DMS153 treated with DMSO at 0.1 percent for 48 hours (cell line): ENCODE measurements around the gene TGM2.
"Not testable (repeated sequence)": the region's sequence is repeated elsewhere in the genome, so short reads cannot be mapped to it uniquely, and the experiment has no call there.

Experiments used
- DNase-seq: peaks from one replicate; lab custom pipeline; 2025; ENCODE audit not compliant: unreplicated experiment; lab: John Stamatoyannopoulos, UW

The TGM2 gene

GRCh38 chr20:38117205-38117604 is 47.9 kb downstream of the TGM2 start:
- DNase-seq, result no peak

DNA sequence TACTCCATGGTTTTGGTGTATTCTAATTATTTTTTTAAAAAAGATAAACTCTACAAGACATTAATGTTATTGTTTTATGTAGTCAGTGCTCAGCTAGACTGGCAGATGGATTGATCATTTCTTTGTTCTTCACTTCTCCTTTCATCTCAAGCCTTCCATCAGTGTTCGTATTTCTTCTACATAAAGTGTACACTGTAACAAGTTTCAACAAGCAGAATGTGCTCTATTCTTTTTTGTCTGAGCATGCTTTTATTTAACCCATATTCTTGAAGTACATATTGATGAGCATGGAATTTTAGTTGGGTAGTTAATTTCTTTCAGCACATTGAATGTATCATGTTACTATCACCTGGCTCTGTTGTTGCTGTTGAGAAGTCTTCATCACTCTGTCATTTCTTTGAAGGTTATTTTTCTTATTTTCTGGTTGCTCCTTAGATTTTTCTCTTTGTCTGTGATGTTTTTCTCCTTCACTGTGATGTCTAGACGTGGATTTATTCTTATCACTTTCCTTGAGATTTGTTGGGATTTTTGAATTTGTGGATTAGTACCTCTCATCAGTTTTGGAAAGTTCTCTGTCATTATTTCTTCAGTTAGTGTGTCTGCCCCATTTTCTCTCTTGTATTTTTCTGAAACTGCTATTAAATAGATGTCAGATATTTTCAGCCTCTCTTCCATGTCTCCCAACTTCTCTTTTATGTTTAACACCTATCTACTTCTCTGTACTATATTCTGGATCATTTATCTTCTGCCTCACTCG is 48.5 kb downstream of the TGM2 start:
- DNase-seq, result no peak

DNA sequence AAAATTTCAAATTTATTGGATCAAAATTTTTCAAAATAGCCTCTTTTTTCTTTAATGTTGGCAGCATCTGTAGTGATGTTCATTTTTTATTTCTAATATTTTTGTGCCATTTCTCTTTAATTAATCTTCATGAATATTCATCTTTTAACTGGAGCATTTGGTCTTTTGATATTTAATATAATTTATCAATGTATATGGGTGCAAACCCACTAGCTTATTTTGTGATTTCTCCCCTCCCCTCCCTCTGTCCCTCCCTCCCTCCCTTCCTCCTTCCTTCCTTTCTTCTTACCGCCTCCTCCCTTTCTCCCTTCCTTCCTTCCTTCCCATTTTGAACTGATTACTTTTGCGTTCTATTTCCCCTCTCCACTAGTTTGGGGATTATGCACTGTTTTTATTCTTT is 49.2 kb downstream of the TGM2 start:
- DNase-seq, result no peak

DNA sequence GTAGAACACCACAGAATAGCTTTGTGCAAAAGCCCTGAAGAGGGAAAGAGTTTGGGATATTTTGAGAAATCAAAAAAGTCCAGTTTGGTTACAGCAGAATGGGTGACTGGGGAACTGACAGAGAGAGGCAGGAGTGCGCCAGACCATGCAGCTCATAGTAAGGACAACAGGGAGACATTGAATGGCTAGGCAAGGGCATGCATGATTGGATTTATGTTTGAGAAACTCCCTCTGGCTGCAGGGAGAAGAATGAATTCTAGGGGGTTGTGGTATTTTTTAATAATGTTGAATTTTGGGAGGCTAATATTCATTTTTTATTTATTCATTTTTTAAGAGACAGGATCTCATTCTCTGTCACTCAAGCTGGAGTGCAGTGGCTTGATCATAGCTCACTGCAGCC is 49.9 kb downstream of the TGM2 start:
- no peak for DNase-seq

DNA sequence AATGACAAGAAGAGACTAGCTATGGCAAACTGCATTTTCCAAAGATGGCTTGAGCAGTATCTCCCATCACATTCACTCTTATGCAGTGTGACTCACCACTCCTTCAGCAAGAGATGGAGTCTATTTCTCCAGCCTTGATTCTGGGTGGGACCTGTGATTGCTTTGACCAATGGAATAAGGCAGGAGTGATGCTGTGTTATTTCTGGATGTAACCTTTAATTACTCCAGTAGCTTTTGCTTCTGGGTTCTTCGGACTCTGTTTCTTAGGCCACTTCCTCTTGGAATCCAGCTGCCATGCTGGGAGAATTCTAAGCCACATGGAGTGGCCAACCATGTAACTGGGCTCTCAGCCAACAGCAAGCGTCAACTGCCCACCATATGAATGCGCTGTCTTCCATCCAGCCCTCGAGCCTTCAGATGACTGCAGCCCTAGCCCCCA is 50.7 kb downstream of the TGM2 start:
- DNase-seq, result no peak

DNA sequence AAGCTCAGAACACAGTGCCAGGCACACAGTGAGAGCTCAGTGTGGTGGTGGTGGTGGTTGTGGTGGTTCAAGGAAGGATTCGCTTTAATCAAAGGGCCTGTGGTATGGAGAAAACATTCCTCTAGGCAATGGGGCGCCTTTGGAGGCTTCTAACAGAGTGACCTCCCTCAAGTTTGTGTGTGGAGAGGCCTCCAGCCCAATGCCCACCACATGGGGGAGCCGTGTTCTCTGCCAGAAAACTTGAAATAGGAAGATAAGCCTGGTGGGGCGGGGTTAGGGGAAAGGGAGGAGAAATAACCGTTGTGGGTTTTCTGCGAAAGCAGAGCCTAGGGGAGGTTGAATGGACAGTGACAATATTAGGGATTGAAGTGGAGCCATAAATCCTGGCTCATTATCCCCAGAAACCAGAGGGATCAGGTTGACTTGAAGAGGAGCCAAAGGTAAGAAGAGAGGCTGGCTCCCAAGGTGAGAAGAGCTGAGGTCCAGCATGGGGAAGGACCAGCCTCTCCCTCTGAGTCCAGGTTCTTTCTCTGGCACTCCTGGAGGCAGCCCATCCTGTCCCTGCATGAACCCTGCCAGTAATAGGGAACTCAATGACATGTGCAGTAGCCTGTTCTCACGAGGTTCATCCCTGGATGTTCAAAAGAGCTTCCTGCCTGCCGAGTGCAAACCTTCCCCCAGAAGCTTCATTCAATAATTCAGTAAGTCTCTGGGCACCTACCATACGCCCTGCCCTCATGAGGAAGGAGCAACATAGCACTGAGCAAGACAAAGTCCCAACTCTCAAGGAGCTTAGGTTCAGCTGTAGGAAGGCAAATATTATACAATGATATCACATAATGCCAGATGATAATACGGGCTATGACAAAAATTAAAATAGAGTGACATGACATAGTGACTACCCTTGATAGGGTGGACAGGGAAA is 51.4 kb downstream of the TGM2 start:
- DNase-seq, result no peak

GRCh38 chr20:38112930-38113294 is 52.2 kb downstream of the TGM2 start:
- no peak for DNase-seq

GRCh38 chr20:38112261-38112929 is 52.7 kb downstream of the TGM2 start:
- no peak for DNase-seq

GRCh38 chr20:38111366-38112232 is 53.5 kb downstream of the TGM2 start:
- no peak for DNase-seq

DNA sequence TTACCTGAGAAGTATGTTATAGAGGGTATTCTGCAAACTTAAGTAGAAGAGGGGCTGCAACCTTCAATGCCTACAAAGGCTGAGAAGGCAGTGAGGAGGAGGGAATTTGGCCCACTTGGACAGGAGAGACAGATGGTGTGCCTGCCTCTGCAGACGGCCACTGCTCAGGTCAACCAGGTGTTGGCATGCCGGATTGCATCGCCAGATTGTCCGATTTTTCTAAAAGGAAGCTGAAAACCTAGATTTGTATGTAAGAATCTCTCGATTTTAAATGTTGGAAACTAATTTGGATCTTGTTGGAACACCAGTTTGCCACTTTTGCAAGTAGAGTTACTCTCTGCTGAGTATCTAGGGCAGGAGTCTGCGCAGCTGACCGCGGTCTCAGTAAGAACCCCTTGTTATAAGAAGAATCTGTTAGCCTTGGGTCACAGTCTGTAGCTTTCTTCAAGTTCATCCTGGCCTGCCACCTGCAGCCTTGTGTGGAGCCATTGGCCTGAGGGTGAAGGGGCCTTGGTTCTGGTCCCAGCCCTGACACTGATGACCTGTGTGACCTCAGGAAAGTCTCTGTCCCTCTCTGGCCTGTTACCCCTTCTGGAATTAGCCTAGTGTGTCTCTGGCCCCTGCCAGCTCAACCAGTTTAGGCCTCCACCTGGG is 54.4 kb downstream of the TGM2 start:
- DNase-seq, result no peak

DNA sequence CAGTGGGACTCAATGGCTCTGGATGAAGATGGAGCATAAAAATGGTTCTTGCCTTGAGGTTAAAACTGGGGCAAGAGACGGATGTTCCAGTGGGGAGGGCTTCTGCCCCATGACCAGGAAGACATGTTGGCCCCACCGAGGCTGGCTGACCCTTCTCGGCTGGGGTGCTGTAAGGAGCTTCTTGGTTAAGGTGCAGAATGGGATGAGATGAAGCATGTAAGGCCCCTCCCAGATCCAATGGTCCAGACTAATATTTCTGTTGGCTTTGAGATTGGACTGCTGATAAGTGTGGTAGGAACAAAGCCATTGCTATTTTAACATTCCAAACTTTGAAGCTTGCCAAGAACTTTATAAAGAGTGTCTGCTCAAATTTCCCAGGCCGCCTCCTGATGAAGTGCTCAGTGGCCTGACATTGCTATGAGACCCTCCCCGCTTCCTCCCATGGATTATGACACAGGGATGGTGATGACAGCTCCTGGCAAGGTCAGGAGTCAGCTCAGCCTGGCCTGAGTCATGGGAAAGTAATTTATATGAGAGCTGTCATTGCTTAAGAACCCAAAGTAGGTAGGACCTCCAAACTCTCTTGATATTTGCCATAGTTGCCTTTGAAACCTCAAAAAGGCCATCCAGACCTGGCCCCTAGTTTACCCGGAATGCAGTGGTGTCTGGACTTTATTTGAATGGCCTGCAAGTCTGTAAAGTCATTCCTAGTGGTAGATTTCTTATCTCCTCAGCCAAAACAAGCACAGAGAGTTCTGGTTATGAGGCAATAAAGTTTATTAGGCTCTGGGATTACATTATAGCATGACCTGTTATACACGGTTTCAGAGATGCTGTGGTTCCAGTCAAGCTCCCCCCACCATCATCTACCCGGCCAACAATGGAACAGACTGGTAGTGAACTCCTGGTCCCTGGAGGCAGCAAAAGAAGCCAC is 55.2 kb downstream of the TGM2 start:
- DNase-seq, result no peak

DNA sequence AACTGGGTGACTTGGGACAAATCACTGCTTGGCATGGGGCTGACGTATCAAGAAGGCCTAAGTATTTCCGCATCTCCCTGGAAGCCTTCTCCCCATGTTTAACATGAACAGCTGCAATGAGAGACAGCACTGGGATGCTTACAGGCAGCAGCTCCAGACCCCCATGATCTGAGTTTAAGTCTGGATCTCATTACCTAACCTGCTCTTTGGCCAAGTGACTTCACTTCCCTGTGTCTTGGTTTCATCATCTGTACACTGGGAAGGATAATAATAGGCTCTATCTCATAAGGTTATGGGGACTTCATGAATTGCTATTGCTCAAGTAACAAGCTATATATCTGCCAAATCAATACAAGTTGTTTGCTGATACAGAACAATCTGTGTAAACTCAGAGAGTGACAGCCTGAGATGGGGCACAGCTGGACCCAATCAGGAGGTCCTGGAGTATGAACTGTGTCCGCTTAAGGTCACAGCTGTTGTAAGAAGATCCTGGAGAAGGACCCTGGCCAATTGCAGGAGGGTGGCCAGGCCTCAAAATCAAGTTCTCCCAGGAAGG is 56.0 kb downstream of the TGM2 start:
- no peak for DNase-seq

GRCh38 chr20:38108438-38108985 is 56.6 kb downstream of the TGM2 start:
- no peak for DNase-seq

GRCh38 chr20:38107916-38108315 is 57.2 kb downstream of the TGM2 start:
- DNase-seq, result not testable (repeated sequence)

DNA sequence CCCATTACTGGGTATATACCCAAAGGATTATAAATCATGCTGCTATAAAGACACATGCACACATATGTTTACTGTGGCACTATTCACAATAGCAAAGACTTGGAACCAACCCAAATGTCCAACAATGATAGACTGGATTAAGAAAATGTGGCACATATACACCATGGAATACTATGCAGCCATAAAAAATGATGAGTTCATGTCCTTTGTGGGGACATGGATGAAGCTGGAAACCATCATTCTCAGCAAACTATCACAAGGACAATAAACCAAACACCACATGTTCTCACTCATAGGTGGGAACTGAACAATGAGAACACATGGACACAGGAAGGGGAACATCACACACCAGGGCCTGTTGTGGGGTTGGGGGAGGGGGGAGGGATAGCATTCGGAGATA is 57.7 kb downstream of the TGM2 start:
- not testable (repeated sequence) for DNase-seq

DNA sequence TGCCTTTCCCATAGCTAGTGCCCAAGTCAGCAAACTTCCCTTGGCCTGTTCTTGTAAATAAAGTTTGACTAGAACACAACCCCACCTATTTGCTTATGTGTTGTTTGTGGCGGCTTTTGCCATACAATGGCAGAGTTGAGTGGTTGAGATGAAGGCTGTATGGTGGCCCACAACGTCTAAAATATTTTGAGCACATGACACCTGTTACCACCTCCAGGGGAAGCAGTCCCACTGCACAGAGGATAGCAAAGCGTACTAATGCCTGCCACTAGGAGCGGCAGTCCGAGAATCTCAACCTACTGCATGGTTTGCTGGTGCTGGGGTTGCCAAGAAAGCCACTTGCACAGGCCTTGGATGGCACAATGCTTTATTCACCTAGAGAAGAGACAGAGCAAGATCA is 58.6 kb downstream of the TGM2 start:
- DNase-seq, result no peak

DNA sequence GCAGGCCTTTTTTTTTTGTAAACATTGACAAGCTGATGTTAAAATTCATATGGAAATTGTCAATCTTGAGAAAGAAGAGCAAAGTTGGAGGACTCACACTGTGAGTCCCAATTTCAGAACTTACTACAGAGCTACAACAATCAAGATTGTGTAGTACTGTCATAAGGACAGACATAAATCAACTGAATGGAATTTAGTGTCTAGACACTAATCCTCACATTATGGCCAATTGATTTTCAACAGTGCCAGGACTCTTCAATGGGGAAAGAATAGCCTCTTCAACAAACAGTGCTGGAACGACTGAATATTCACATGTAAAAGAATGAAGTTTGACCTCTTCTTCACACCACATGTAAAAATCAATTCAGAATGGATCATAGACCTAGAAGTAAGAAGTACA is 60.8 kb downstream of the TGM2 start:
- no peak for DNase-seq

GRCh38 chr20:38102206-38102605 is 62.9 kb downstream of the TGM2 start:
- DNase-seq, result not testable (repeated sequence)

DNA sequence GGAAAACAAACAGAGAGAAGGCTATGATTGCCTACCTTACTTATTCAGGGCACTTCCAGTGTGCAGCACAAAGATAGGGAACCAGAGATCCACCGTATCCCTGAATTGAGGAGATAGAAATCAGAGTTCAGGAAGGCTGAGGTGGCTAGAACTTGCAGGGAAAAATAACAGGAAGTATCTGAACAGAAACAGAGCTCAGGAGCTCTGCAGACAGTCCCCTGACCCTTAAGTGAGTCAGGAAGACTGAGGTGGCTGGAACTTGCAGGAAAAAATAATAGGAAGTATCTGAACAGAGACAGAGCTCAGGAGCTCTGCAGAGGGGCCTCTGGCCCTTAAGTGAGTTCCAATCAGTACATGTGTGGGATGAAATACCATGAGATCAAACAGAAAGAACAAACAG is 66.1 kb downstream of the TGM2 start:
- DNase-seq, result no peak
